HG03565 (cell line): ENCODE results near the gene HCST.
"Not testable (repeated sequence)": the region's sequence is repeated elsewhere in the genome, so short reads cannot be mapped to it uniquely, and the experiment has no call there.

ENCODE experiments used
- ATAC-seq: cut with Tn5 transposase; IDR thresholded peaks from one replicate; pipeline ENCODE4 v1.9.1; 2021; ENCODE audit warnings: mild to moderate bottlenecking, moderate library complexity; ENCODE audit not compliant: unreplicated experiment

HCST gene

GRCh38 chr19:35901854-35902661 is at the start of gene HCST:
HCST (plus strand) TSS chr19:35902529; CDS start chr19:35902594, 65 bp downstream.
- ATAC-seq, result no peak

DNA sequence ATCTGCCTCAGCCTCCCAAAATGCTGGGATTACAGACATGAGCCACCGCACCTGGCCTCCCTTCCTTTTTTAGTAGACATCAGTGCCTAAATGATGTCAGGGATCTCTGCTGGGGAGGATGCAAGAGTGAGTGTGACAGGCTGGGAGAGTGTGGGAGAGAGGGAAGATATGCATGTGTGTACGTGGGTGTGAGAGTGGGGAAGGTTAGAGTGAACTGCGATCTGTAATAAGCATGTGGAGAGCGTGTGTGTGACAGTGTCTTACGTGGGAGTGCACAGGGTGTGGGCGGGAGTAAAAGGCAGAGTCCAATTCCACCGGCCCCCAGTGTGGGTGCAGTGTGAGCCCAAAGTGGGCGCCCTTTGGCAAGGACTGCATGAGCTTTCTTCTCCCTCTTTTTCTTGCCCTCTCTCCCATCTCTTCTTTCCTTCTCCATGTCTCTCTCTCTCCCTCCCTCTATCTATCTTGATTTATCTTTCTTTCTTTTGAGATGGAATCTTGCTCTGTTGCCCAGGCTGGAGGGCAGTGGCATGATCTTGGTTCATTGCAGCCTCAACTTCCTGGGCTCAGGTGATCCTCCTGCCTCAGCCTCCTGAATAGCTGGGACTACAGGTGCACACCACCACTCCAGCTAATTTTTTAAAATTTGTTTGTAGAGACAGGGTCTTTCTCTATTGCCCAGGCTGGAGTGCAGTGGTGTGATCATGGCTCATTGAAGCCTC is 49.1 kb upstream of the HCST start:
- no peak for ATAC-seq

- ATAC-seq, result no peak
Observed at GRCh38 chr19:35856546-35857149, 45.7 kb upstream of the HCST start, which contains the start of gene KIRREL2. KIRREL2 (plus strand) TSS chr19:35856911; CDS start chr19:35857120, 209 bp downstream.

- no peak for ATAC-seq
Observed at GRCh38 chr19:35858311-35858710, 44.0 kb upstream of the HCST start.

- no peak for ATAC-seq
Observed at GRCh38 chr19:35859414-35859813, 42.9 kb upstream of the HCST start.

DNA sequence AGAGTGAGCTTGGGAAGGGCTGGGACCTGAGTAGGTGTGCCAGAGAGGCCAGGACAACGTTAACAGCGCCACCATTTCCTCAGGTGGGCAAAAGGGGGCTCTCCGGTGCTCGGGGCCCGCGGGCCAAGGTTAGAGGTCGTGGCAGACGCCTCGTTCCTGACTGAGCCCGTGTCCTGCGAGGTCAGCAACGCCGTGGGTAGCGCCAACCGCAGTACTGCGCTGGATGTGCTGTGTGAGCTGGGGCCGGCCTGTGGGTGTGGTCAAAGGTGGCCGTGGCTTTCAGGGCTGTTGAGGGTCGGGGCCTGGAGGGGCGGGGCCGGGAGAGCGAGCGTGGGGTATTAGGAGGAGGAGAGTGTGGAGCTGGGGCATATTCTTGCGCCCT is 41.9 kb upstream of the HCST start:
- no peak for ATAC-seq

DNA sequence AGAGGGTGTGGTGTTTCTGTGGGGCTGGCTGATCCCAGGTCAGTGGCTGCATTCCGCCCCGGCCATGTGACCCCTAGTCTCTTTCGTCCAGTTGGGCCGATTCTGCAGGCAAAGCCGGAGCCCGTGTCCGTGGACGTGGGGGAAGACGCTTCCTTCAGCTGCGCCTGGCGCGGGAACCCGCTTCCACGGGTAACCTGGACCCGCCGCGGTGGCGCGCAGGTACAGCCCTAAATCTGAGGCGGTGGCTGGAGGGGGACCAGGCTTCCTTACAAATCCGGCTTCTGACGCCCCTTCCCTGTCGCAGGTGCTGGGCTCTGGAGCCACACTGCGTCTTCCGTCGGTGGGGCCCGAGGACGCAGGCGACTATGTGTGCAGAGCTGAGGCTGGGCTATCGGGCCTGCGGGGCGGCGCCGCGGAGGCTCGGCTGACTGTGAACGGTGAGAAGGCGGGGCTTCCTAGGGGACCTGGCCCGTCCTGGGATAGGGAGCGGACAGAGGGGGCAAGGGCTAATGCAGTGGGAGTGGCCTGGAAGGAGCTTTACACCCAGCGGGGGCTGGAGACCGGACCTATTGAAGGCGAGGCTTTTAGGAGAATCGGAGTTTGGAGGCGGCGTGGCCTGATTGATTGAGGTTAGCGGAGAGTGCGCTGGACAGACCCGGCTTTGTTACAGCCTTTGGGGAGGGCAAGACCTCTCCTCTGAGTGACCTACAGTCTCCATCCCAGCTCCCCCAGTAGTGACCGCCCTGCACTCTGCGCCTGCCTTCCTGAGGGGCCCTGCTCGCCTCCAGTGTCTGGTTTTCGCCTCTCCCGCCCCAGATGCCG is 41.3 kb upstream of the HCST start:
- ATAC-seq, result no peak

GRCh38 chr19:35861640-35862160 is 40.6 kb upstream of the HCST start:
- ATAC-seq, result no peak

DNA sequence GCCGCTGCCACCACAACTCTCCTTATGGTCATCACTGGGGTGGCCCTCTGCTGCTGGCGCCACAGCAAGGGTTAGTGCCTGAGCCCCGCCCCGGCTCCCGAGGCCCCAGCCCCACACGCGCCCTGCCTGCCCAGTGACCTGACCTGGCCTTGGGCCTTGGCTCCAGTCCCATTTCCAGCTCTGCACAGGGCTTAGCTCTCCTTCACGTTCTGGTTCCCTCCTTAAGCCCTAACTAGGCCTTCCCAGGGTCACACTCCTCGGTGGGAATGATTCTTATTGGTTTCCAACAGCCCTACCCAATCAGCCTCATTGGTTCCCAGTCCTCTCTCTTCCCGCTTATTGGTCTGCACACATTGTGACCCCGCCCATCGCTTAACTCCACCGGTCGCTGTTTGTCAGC is 39.8 kb upstream of the HCST start:
- no peak for ATAC-seq

GRCh38 chr19:35863018-35863417 is 39.3 kb upstream of the HCST start:
- no peak for ATAC-seq

DNA sequence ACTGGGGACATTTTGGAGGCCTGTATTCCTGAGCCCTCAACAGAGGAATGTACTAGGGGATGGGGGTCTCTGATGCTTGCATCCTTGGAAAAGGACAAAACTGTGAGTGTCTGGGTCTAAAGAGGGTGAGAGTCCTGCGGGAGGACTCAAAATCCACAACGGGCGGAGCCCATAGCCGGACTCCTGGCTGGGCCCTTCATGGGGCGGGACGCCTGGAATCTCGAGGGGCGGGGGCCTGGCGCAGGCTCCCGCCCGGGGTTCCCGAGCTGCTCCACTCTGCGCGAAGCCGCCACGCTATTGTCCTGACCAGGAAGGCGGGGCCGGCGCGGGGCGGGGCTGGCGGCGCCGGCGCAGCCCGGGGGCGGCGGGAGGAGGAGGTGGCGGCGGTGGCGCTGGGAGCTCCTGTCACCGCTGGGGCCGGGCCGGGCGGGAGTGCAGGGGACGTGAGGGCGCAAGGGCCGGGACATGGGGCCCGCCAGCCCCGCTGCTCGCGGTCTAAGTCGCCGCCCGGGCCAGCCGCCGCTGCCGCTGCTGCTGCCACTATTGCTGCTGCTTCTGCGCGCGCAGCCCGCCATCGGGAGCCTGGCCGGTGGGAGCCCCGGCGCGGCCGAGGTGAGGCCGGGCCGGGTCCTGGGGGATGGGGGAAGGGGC is 34.0 kb upstream of the HCST start, which contains the start of gene APLP1:
TSS of gene APLP1 (plus strand) at position 403 of the 651 bp plus-strand sequence. CDS start at position 466, 63 bp downstream.
- ATAC-seq, result no peak

DNA sequence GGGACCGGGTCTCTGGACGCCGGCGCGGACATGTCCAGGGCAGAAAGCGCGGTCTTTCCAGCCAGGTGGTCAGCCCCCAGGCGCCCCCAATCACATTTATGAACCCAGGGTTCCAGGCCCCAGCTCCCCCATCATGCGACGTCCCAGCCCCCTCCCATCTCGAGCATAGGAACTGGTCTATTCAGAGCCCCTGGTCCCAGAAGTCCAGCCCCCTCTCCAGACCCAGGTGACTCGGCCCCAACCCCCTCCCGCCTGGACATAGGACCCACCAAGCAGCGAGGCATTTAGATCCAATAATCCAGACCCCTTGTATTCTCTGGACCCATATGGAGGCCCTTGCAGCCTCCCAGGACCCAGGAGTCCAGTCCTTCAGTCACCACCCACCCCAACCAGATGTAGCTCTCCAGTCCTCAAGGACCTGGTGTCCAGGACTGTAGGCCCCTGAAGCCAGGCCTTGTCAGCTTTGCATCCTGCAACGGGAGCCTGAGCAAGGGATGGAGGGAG is 33.5 kb upstream of the HCST start:
- ATAC-seq, result no peak

- ATAC-seq, result peak; percentile 54
Observed at GRCh38 chr19:35869327-35870123, 32.8 kb upstream of the HCST start.

DNA sequence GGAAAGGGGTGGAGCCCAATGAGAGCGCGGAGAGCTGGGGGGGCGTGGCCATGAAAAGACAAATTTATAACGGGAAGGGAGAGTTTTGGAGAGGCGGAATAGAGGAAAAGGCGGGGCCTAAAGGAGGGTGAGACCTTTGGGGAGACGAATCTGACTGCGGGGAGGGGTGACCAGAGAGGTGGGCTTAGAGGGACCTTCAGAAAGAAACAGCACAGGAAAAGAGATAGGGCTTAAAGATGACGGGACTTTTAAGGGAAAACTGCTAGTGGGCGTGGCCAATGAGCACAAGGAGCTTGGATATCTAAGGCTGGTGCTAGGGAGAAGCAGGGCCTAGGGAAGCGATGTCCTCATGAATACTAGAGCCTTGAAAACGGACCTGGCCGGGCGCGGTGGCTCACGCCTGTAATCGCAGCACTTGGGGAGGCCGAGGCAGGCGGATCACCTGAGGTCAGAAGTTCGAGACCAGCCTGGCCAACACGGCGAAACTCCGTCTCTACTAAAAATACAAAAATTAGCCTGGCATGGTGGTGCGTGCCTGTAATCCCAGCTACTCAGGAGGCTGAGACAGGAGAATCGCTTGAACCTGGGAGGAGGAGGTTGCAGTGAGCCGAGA is 32.1 kb upstream of the HCST start:
- ATAC-seq, result not testable (repeated sequence)

DNA sequence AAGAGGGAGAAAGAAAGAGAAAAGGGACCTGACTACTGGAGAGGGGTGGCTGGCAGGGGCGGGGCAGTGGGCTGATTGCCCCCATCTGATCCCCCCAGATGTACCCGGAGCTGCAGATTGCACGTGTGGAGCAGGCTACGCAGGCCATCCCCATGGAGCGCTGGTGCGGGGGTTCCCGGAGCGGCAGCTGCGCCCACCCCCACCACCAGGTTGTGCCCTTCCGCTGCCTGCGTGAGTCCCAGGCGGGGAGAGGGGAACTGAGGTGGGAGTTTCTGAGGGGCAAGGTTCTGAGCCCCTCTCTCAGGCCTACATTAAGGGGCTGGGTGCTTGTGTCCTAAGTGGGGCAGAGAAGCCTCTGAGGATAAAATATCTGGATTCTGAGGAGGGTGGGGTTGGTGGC is 31.5 kb upstream of the HCST start:
- ATAC-seq, result no peak

- ATAC-seq, result no peak
Observed at GRCh38 chr19:35871611-35872010, 30.7 kb upstream of the HCST start.

DNA sequence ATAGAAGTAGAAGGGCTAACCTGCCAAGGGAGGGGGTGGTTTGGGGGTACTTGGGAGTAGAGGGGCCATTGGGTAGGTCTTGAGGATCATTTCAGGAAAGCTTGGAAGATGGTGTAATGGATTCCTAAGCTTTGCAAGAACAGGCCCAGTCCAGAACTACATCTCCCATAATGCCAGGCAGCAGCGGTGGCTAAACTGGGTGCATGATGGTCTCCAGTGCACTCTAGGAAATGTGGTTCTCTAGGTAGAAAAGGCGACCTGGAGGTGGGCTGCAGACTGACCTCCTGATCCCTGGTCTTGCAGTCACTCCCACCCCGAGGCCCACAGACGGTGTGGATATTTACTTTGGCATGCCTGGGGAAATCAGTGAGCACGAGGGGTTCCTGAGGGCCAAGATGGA is 30.1 kb upstream of the HCST start:
- ATAC-seq, result no peak

DNA sequence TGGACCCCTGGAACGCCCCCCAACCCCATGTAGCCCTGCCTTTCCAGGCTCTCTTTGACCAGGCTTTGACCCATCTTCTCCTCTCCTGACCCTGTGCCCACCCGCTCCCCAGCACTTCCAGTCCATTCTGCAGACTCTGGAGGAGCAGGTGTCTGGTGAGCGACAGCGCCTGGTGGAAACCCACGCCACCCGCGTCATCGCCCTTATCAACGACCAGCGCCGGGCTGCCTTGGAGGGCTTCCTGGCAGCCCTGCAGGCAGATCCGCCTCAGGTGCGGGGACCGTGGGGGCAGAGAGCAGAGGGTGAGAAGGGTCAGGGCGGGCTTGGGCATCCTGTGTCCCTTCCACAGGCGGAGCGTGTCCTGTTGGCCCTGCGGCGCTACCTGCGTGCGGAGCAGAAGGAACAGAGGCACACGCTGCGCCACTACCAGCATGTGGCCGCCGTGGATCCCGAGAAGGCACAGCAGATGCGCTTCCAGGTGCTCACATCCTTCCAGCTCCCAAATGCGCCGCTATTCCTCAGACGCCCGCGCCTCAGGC is 27.9 kb upstream of the HCST start:
- ATAC-seq, result no peak
